ENCODE measurements around the gene ZNF213. TPM values are rescaled to one million over a fixed set of nuclear protein-coding genes. Genes with fewer than 3 reads are reported as not detected.

Gene ZNF213
- total RNA-seq, 1 experiment from 2014 or later, result 5.3 TPM

GRCh38 chr16:3147046-3147756 lies 12.4 kb downstream of the ZNF213 start:
- Mint-ChIP-seq H3K27me3 (ENCODE audit: insufficient read depth, unreplicated experiment) (no peaks in the 10 kb centered on the region), H3K27ac (ENCODE audit: unreplicated experiment) (no peak overlapping the region), H3K9me3 (ENCODE audit: unreplicated experiment) (no peaks in the 10 kb centered on the region), H3K4me1 (ENCODE audit: low read depth, unreplicated experiment) (peaks cover 1% of the 10 kb centered on the region), H3K36me3 (ENCODE audit: insufficient read depth, unreplicated experiment) (peaks cover 26% of the 10 kb centered on the region), H3K4me3 (ENCODE audit: unreplicated experiment) (no peak overlapping the region)
- Histone ChIP-seq H3K9me3 (no peaks in the 10 kb centered on the region), H3K4me3 (ENCODE audit: low read depth, low read length) (no peak overlapping the region), H3K27me3 (replicated peaks; ENCODE audit: control insufficient read depth, insufficient read depth, low read length) (no peaks in the 10 kb centered on the region), H3K36me3 (ENCODE audit: control insufficient read depth, insufficient read depth, low read length) (no peaks in the 10 kb centered on the region), H3K4me1 (no peaks in the 10 kb centered on the region; the same call in 1 of the 2 replicates)
- intact Hi-C loops (cut with micrococcal nuclease; ENCODE audit: unreplicated experiment), result no loop called here
- BruUV-seq (replicated peaks), result no TSS peak
- no peak for DNase-seq
- ChIA-PET POLR2A (interaction anchor here (1.3 kb wide), 1 partner anchor 12 kb away, joined by 3 read pairs; the partner anchor contains the start of gene ZNF213), CTCF (interaction anchor here (0.7 to 0.9 kb wide), 2 partner anchors 12 to 60 kb away, joined by 3 to 6 read pairs; partner anchors contain the start of gene ZNF213)
- no peak for TF ChIP-seq CTCF (IDR thresholded peaks at IDR 0.05; ENCODE audit: insufficient read depth in 1 of 2, low read depth in 1 of 2, low read length in 1 of 2, severe bottlenecking in 1 of 2, unreplicated experiment in 1 of 2)

- Mint-ChIP-seq H3K27me3 (ENCODE audit: insufficient read depth, unreplicated experiment) (peaks cover 4% of the 10 kb centered on the region), H3K4me3 (ENCODE audit: unreplicated experiment) (no peak overlapping the region), H3K36me3 (ENCODE audit: insufficient read depth, unreplicated experiment) (peaks cover 28% of the 10 kb centered on the region), H3K27ac (ENCODE audit: unreplicated experiment) (no peak overlapping the region), H3K4me1 (ENCODE audit: low read depth, unreplicated experiment) (peaks cover 7% of the 10 kb centered on the region), H3K9me3 (ENCODE audit: unreplicated experiment) (no peaks in the 10 kb centered on the region)
- Histone ChIP-seq H3K9me3 (no peaks in the 10 kb centered on the region), H3K36me3 (ENCODE audit: control insufficient read depth, insufficient read depth, low read length) (no peaks in the 10 kb centered on the region), H3K27me3 (replicated peaks; ENCODE audit: control insufficient read depth, insufficient read depth, low read length) (no peaks in the 10 kb centered on the region), H3K4me3 (ENCODE audit: low read depth, low read length) (no peak overlapping the region), H3K4me1 (no peaks in the 10 kb centered on the region; the same call in 1 of the 2 replicates)
- intact Hi-C loops (cut with micrococcal nuclease; ENCODE audit: unreplicated experiment), result no loop called here
- POLR2A ChIA-PET, result interaction anchor here (1.3 kb wide), 1 partner anchor 13 kb away, joined by 3 read pairs; the partner anchor contains the start of gene ZNF213
- DNase-seq, result no peak
- CTCF ChIA-PET, result interaction anchor here (0.7 to 0.9 kb wide), 2 partner anchors 13 to 41 kb away, joined by 3 read pairs; partner anchors contain the start of gene ZNF213
- BruUV-seq (replicated peaks), result no TSS peak
- no peak for TF ChIP-seq CTCF (IDR thresholded peaks at IDR 0.05; ENCODE audit: insufficient read depth in 1 of 2, low read depth in 1 of 2, low read length in 1 of 2, severe bottlenecking in 1 of 2, unreplicated experiment in 1 of 2)
These were observed 12.9 kb downstream of the ZNF213 start for GRCh38 chr16:3147757-3148104.

GRCh38 chr16:3148256-3149192 lies 13.7 kb downstream of the ZNF213 start:
- Mint-ChIP-seq H3K4me1 (ENCODE audit: low read depth, unreplicated experiment) (peaks cover 8% of the 10 kb centered on the region), H3K27me3 (ENCODE audit: insufficient read depth, unreplicated experiment) (peaks cover 5% of the 10 kb centered on the region), H3K4me3 (ENCODE audit: unreplicated experiment) (peak overlapping the region; percentile 95), H3K9me3 (ENCODE audit: unreplicated experiment) (no peaks in the 10 kb centered on the region), H3K36me3 (ENCODE audit: insufficient read depth, unreplicated experiment) (peaks cover 30% of the 10 kb centered on the region), H3K27ac (ENCODE audit: unreplicated experiment) (peak overlapping the region; percentile 93)
- Histone ChIP-seq H3K4me1 (no peaks in the 10 kb centered on the region; the same call in 1 of the 2 replicates), H3K9me3 (no peaks in the 10 kb centered on the region), H3K4me3 (ENCODE audit: low read depth, low read length) (no peak overlapping the region), H3K27me3 (replicated peaks; ENCODE audit: control insufficient read depth, insufficient read depth, low read length) (no peaks in the 10 kb centered on the region), H3K36me3 (ENCODE audit: control insufficient read depth, insufficient read depth, low read length) (no peaks in the 10 kb centered on the region)
- BruUV-seq (replicated peaks), result no TSS peak
- ChIA-PET CTCF (interaction anchor here (0.7 to 2.7 kb wide), 6 partner anchors 10 to 42 kb away, joined by 3 to 22 read pairs (median 5); partner anchors contain the start of gene ZNF213), POLR2A (interaction anchor here (1.3 to 1.8 kb wide), 2 partner anchors 14 kb away, joined by 3 to 17 read pairs; partner anchors contain the start of gene ZNF213)
- TF ChIP-seq CTCF (IDR thresholded peaks at IDR 0.05; ENCODE audit: insufficient read depth in 1 of 2, low read depth in 1 of 2, low read length in 1 of 2, severe bottlenecking in 1 of 2, unreplicated experiment in 1 of 2), result no peak
- intact Hi-C loops (cut with micrococcal nuclease; ENCODE audit: unreplicated experiment), result no loop called here
- DNase-seq, result no peak
